ENCODE measurements around the gene FAT1. TPM values are rescaled to one million over a fixed set of nuclear protein-coding genes. Genes with fewer than 3 reads are reported as not detected.

FAT1 gene
- polyA plus RNA-seq, 1 donor from 2014 or later = 19.8 TPM

- H3K4me2 ChIP-seq (ENCODE audit: low read length) = no peak overlapping the region
Measured at GRCh38 chr4:186557061-186557460, 166.6 kb downstream of the FAT1 start.

More at GRCh38 chr4:186557061-186557460, 166.6 kb downstream of the FAT1 start:
- Histone ChIP-seq H3K79me2 (replicated peaks; ENCODE audit: insufficient read depth, low read length) (no peaks in the 10 kb centered on the region), H4K20me1 (ENCODE audit: insufficient read depth) (no peaks in the 10 kb centered on the region), H3K4me3 (ENCODE audit: low read length) (no peak overlapping the region), H3K9ac (ENCODE audit: low read length) (no peak overlapping the region), H3F3A (ENCODE audit: insufficient read depth, low read length, poor library complexity, severe bottlenecking) (no peaks in the 10 kb centered on the region), H2AFZ (ENCODE audit: low read depth, low read length) (no peak overlapping the region), H3K36me3 (ENCODE audit: insufficient read depth, low read length) (no peaks in the 10 kb centered on the region), H3K9me2 (ENCODE audit: insufficient read depth, low read length) (no peaks in the 10 kb centered on the region), H3K27ac (ENCODE audit: low read length) (no peak overlapping the region), H3K27me3 (ENCODE audit: insufficient read depth, low read depth, low read length) (peaks cover 25% of the 10 kb centered on the region), H3K9me3 (ENCODE audit: low read length) (no peaks in the 10 kb centered on the region)
- no peak for TF ChIP-seq POLR2AphosphoS5 (IDR thresholded peaks at IDR 0.05)
- TF ChIP-seq REST (IDR thresholded peaks at IDR 0.05; ENCODE audit: borderline replicate concordance) = no peak
- TF ChIP-seq RAD21 (conservative IDR thresholded peaks at IDR 0.05) = no peak
- TF ChIP-seq EZH2 (IDR thresholded peaks at IDR 0.05; ENCODE audit: borderline replicate concordance, insufficient read depth, low read length, poor library complexity, severe bottlenecking) = no peak
- no peak for TF ChIP-seq CTCF (IDR thresholded peaks at IDR 0.05; ENCODE audit: poor library complexity, severe bottlenecking)
- TF ChIP-seq MXI1 (conservative IDR thresholded peaks at IDR 0.05; ENCODE audit: poor library complexity, severe bottlenecking) = no peak
- no peak for TF ChIP-seq EP300 (conservative IDR thresholded peaks at IDR 0.05; ENCODE audit: poor library complexity, severe bottlenecking)
- TF ChIP-seq SMC3 (conservative IDR thresholded peaks at IDR 0.05; ENCODE audit: poor library complexity) = no peak
- no peak for TF ChIP-seq TAF1 (IDR thresholded peaks at IDR 0.05; ENCODE audit: low read depth)

All from neural cell (in vitro differentiated cells).